HCT116 (cell line): Measurements from ENCODE around the gene NOL4L. TPM values are rescaled to one million over a fixed set of nuclear protein-coding genes. Genes with fewer than 3 reads are reported as not detected.

Source experiments
- ATAC-seq: fragments of 200-7000 bp; cut with Tn5 transposase; 2 replicates; pipeline ENCODE4 v1.9.1; 2020; ENCODE audit warnings: mild to moderate bottlenecking, moderate library complexity
- BruUV-seq: library from RNA; stranded (reverse); fragments of 400-500 nt; replicated peaks from 2 replicates; lab custom pipeline; 2021; lab: Mats Ljungman, UMichigan
- CTCF ChIA-PET: fragments of 300-600 bp; sonication (Branson Sonifier 250); formaldehyde crosslinking; loops from one replicate; lab custom pipeline; 2021; ENCODE audit warnings: antibody characterized with exemption; lab: Charles Lee
- POLR2A ChIA-PET: fragments of 300-600, 350-600 bp; sonication (Branson Sonifier 250); formaldehyde crosslinking; loops from one replicate; lab custom pipeline; 2021; ENCODE audit warnings: antibody characterized with exemption; lab: Charles Lee
- RAD21 ChIA-PET, 2 experiments: fragments of 300-600 bp; sonication (Branson Sonifier 250); formaldehyde crosslinking; loops; one replicate each; lab custom pipeline; 2023; ENCODE audit warnings: low total read pairs in 2 of 2; ENCODE audit not compliant: uncharacterized antibody in 2 of 2, unreplicated experiment in 2 of 2, low non-redundant PET in 1 of 2; lab: Charles Lee
- DNase-seq: peaks from one replicate; pipeline ENCODE4 v3.0.0-alpha.2; 2010; ENCODE audit warnings: low read depth, low spot score
- H2AFZ ChIP-seq: fragments of 200-600 bp; shearing (Covaris generic), sonication (generic); 2 replicates; pipeline ENCODE4 v1.6.1; 2017; ENCODE audit warnings: low read depth, mixed run types, mixed read lengths, antibody characterized with exemption, low read length; ENCODE audit not compliant: poor library complexity, severe bottlenecking
- H3K27ac ChIP-seq: 2 replicates; pipeline ENCODE4 v1.5.1; 2012; ENCODE audit warnings: low read depth, low read length
- H3K27me3 ChIP-seq: fragments of 200-600 bp; sonication (generic); 2 replicates; pipeline ENCODE4 v1.6.1; 2016; ENCODE audit warnings: mixed run types, low read length, mixed read lengths; ENCODE audit not compliant: insufficient read depth
- H3K36me3 ChIP-seq, 2 experiments: fragments of 200-500 bp in 1 of 2; fragments of 200-600 bp in 1 of 2; sonication (Bioruptor generic) in 1 of 2; sonication (generic) in 1 of 2; 2 replicates each; pipeline versions ENCODE4 v1.5.1 to v1.6.1; 2014 to 2016; ENCODE audit warnings: low read length in 2 of 2, inconsistent platforms in 1 of 2, mixed read lengths in 1 of 2, mixed run types in 1 of 2; ENCODE audit not compliant: insufficient read depth in 2 of 2, control insufficient read depth in 1 of 2
- H3K4me1 ChIP-seq, 2 experiments: fragments of 200-600 bp in 1 of 2; sonication (generic) in 1 of 2; 2 replicates each; pipeline versions ENCODE4 v1.5.1 to v1.6.1; 2012 to 2017; ENCODE audit warnings: low read length in 2 of 2, inconsistent platforms in 1 of 2, mild to moderate bottlenecking in 1 of 2, mixed read lengths in 1 of 2, mixed run types in 1 of 2, moderate library complexity in 1 of 2; ENCODE audit not compliant: insufficient read depth in 2 of 2, control insufficient read depth in 1 of 2
- H3K4me2 ChIP-seq: fragments of 200-600 bp; sonication (generic); 2 replicates; pipeline ENCODE4 v1.6.1; 2017; ENCODE audit warnings: mixed run types, low read length, mixed read lengths
- H3K4me3 ChIP-seq, 2 experiments: fragments of 200-600 bp in 1 of 2; sonication (generic) in 1 of 2; replicated peaks in 1 of 2; 2 replicates each; pipeline ENCODE4 v1.5.1; 2011 to 2016; ENCODE audit warnings: low read length in 2 of 2, control low read depth in 1 of 2, low read depth in 1 of 2, mild to moderate bottlenecking in 1 of 2, mixed read lengths in 1 of 2, mixed run types in 1 of 2
- H3K79me2 ChIP-seq: fragments of 200-600 bp; sonication (generic); 2 replicates; pipeline ENCODE4 v1.6.1; 2017; ENCODE audit warnings: mild to moderate bottlenecking, mixed run types, low read length, moderate library complexity, mixed read lengths; ENCODE audit not compliant: insufficient read depth
- H3K9ac ChIP-seq: fragments of 200-600 bp; sonication (generic); 2 replicates; pipeline ENCODE4 v1.6.1; 2016; ENCODE audit warnings: low read length, mixed read lengths
- H3K9me2 ChIP-seq: fragments of 200-600 bp; sonication (generic), shearing (Covaris generic); 2 replicates; pipeline ENCODE4 v1.6.1; 2017; ENCODE audit warnings: mixed run types, mild to moderate bottlenecking, moderate library complexity; ENCODE audit not compliant: insufficient read depth
- H3K9me3 ChIP-seq, 2 experiments: fragments of 200-500 bp in 1 of 2; fragments of 200-600 bp in 1 of 2; sonication (Bioruptor generic) in 1 of 2; sonication (generic) in 1 of 2; 2 replicates each; pipeline ENCODE4 v1.6.1; 2014 to 2017; ENCODE audit warnings: low read length in 2 of 2, mixed read lengths in 2 of 2, inconsistent platforms in 1 of 2, low read depth in 1 of 2, mild to moderate bottlenecking in 1 of 2, mixed run types in 1 of 2, moderate library complexity in 1 of 2; ENCODE audit not compliant: control insufficient read depth in 1 of 2, insufficient read depth in 1 of 2
- H4K20me1 ChIP-seq: fragments of 200-600 bp; sonication (generic), shearing (Covaris generic); 2 replicates; pipeline ENCODE4 v1.6.1; 2017; ENCODE audit warnings: mixed run types, mild to moderate bottlenecking, moderate library complexity; ENCODE audit not compliant: insufficient read depth
- ATF3 ChIP-seq: IDR thresholded peaks from 2 replicates; pipeline ENCODE4 v1.6.1; 2012
- ELF1 ChIP-seq: IDR thresholded peaks from 2 replicates; pipeline ENCODE4 v1.6.1; 2012; ENCODE audit warnings: low read depth, borderline replicate concordance
- EZH2 ChIP-seq: fragments of 200-600 bp; sonication (generic); IDR thresholded peaks from 2 replicates; pipeline ENCODE4 v1.6.1; 2017; ENCODE audit warnings: antibody characterized with exemption, mixed run types
- FOSL1 ChIP-seq: IDR thresholded peaks from 2 replicates; pipeline ENCODE4 v1.6.1; 2012; ENCODE audit warnings: low read depth
- RAD21 ChIP-seq: IDR thresholded peaks from 2 replicates; pipeline ENCODE4 v1.6.1; 2012; ENCODE audit warnings: low read depth, mild to moderate bottlenecking
- SP1 ChIP-seq: IDR thresholded peaks from 2 replicates; pipeline ENCODE4 v1.6.1; 2012; ENCODE audit warnings: low read depth
- ZNF274 ChIP-seq: fragments of 200-500 bp; sonication (Bioruptor generic); IDR thresholded peaks from 2 replicates; pipeline ENCODE4 v1.6.1; 2014; ENCODE audit warnings: mild to moderate bottlenecking, low read depth, low read length, inconsistent platforms
- intact Hi-C: fragments of 100-400 bp; cut with micrococcal nuclease; formaldehyde crosslinking; loops from 2 replicates; pipeline ENCODE4 v1.10.0; 2022
- total RNA-seq: library from RNA; stranded (reverse); gene quantifications from one replicate; pipeline ENCODE4 v1.2.1, GENCODE V29; 2021; ENCODE audit not compliant: unreplicated experiment
- TF ChIP-seq, protein P1 (sequence below): IDR thresholded peaks from 2 replicates; pipeline ENCODE4 v1.6.1; 2011; ENCODE audit warnings: mild to moderate bottlenecking, low read length, moderate library complexity; ENCODE audit not compliant: insufficient replicate concordance; ENCODE audit errors: extremely low read depth
- TF ChIP-seq, protein P2 (sequence below): IDR thresholded peaks from 2 replicates; pipeline ENCODE4 v1.6.1; 2012; ENCODE audit warnings: low read depth
- TF ChIP-seq, protein P3 (sequence below): IDR thresholded peaks from 2 replicates; pipeline ENCODE4 v1.6.1; 2012

The NOL4L gene
- total RNA-seq, 1 experiment from 2014 or later, result 5.9 TPM

DNA sequence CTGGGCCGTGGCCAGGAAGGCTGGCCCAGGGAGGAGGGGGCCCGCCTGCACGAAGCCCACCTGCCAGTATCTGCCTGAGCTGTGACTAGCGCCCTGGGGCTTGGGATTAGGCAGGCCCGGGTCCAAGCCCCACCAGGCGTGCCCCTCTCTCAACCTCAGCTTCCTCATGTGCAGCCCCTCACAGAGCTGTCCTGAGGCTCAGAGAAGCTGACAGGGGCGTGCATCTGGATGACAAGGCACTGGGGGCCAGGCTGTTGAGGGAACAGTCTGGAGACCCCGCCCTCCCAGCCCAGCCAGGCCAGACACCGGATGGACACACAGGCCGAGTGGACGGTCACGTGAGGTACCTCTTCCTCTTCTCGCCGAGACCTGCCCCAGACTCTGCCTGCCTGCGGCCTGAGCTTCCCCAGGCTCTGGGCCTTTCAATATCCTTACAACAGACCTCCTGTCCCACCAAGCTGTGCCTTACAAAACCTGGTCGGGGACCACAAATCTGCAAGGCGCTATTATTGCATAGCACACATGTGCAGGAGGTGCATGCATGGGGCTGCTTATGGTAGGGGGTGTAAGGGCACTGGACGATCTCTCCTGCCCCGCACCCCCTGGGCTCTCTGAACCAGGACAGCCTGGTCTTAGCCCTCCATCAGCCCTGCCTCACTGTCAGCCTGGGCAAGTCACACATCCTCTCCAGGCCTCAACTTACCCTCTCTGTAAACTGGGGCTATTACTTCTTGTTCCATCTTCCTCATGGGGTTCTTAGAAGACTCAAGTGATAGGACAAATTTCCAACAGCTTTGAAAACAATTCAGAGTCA is 20.0 kb downstream of the NOL4L start:
- CTCF ChIA-PET, result no interaction called here

More for the DNA sequence above, 20.0 kb downstream of the NOL4L start:
- no peaks in the 10 kb centered on the region for H4K20me1 ChIP-seq
- H3K27me3 ChIP-seq, result no peaks in the 10 kb centered on the region
- peaks cover 29 to 31% of the 10 kb centered on the region in 2 experiments for H3K4me1 ChIP-seq
- H3K4me2 ChIP-seq, result no peak overlapping the region
- no peak overlapping the region for H3K4me3 ChIP-seq
- no TSS peak for BruUV-seq
- H3K9ac ChIP-seq, result no peak overlapping the region
- intact Hi-C loops, result no loop called here
- H3K27ac ChIP-seq, result no peak overlapping the region
- POLR2A ChIA-PET, result no interaction called here
- H2AFZ ChIP-seq, result no peak overlapping the region
- no peaks in the 10 kb centered on the region for H3K9me3 ChIP-seq
- ATAC-seq (no peak), DNase-seq (no peak)
- no peaks in the 10 kb centered on the region for H3K36me3 ChIP-seq
- H3K9me2 ChIP-seq, result no peaks in the 10 kb centered on the region
- H3K79me2 ChIP-seq, result no peaks in the 10 kb centered on the region
- RAD21 ChIA-PET, result no interaction called here
- no peak for TF ChIP-seq EZH2
- TF ChIP-seq, protein P1, sequence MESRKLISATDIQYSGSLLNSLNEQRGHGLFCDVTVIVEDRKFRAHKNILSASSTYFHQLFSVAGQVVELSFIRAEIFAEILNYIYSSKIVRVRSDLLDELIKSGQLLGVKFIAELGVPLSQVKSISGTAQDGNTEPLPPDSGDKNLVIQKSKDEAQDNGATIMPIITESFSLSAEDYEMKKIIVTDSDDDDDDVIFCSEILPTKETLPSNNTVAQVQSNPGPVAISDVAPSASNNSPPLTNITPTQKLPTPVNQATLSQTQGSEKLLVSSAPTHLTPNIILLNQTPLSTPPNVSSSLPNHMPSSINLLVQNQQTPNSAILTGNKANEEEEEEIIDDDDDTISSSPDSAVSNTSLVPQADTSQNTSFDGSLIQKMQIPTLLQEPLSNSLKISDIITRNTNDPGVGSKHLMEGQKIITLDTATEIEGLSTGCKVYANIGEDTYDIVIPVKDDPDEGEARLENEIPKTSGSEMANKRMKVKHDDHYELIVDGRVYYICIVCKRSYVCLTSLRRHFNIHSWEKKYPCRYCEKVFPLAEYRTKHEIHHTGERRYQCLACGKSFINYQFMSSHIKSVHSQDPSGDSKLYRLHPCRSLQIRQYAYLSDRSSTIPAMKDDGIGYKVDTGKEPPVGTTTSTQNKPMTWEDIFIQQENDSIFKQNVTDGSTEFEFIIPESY, result no peak
- TF ChIP-seq ZNF274, result no peak
- no peak for TF ChIP-seq SP1
- no peak for TF ChIP-seq FOSL1
- no peak for TF ChIP-seq RAD21
- TF ChIP-seq ATF3, result no peak
- TF ChIP-seq, protein P2, sequence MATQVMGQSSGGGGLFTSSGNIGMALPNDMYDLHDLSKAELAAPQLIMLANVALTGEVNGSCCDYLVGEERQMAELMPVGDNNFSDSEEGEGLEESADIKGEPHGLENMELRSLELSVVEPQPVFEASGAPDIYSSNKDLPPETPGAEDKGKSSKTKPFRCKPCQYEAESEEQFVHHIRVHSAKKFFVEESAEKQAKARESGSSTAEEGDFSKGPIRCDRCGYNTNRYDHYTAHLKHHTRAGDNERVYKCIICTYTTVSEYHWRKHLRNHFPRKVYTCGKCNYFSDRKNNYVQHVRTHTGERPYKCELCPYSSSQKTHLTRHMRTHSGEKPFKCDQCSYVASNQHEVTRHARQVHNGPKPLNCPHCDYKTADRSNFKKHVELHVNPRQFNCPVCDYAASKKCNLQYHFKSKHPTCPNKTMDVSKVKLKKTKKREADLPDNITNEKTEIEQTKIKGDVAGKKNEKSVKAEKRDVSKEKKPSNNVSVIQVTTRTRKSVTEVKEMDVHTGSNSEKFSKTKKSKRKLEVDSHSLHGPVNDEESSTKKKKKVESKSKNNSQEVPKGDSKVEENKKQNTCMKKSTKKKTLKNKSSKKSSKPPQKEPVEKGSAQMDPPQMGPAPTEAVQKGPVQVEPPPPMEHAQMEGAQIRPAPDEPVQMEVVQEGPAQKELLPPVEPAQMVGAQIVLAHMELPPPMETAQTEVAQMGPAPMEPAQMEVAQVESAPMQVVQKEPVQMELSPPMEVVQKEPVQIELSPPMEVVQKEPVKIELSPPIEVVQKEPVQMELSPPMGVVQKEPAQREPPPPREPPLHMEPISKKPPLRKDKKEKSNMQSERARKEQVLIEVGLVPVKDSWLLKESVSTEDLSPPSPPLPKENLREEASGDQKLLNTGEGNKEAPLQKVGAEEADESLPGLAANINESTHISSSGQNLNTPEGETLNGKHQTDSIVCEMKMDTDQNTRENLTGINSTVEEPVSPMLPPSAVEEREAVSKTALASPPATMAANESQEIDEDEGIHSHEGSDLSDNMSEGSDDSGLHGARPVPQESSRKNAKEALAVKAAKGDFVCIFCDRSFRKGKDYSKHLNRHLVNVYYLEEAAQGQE, result no peak
- TF ChIP-seq, protein P3, sequence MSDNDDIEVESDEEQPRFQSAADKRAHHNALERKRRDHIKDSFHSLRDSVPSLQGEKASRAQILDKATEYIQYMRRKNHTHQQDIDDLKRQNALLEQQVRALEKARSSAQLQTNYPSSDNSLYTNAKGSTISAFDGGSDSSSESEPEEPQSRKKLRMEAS, result no peak
- no peak for TF ChIP-seq ELF1
